Loucy (cell line): ENCODE measurements around the gene RBPJL.

Experiments
- H2AFZ ChIP-seq: fragments of 200-600 bp; sonication (generic); 2 replicates; pipeline ENCODE4 v1.6.0; 2016; ENCODE audit warnings: antibody characterized with exemption, mild to moderate bottlenecking, low read length, moderate library complexity
- H3F3A ChIP-seq: fragments of 200-600 bp; 2 replicates; pipeline ENCODE4 v1.6.0; 2016; ENCODE audit warnings: antibody characterized with exemption, low read depth, mild to moderate bottlenecking
- H3K27me3 ChIP-seq: fragments of 200-600 bp; sonication (generic); 2 replicates; pipeline ENCODE4 v1.6.1; 2014; ENCODE audit warnings: low read length, mild to moderate bottlenecking; ENCODE audit not compliant: insufficient read depth, poor library complexity, severe bottlenecking
- H3K36me3 ChIP-seq: fragments of 200-600 bp; sonication (generic); 2 replicates; pipeline ENCODE4 v1.6.1; 2016; ENCODE audit warnings: low read length; ENCODE audit not compliant: insufficient read depth
- H3K4me1 ChIP-seq: fragments of 200-600 bp; sonication (generic); 2 replicates; pipeline ENCODE4 v1.5.1; 2014; ENCODE audit warnings: low read length, mild to moderate bottlenecking; ENCODE audit not compliant: insufficient read depth, poor library complexity, severe bottlenecking
- H3K4me2 ChIP-seq: fragments of 200-600 bp; sonication (generic); 2 replicates; pipeline ENCODE4 v1.6.0; 2014; ENCODE audit warnings: antibody characterized with exemption, low read length, low read depth, mild to moderate bottlenecking; ENCODE audit not compliant: poor library complexity, severe bottlenecking
- H3K4me3 ChIP-seq: fragments of 200-600 bp; sonication (generic); 2 replicates; pipeline ENCODE4 v1.5.1; 2014; ENCODE audit warnings: low read length, mild to moderate bottlenecking, mixed read lengths; ENCODE audit not compliant: poor library complexity, severe bottlenecking
- H3K79me2 ChIP-seq: fragments of 200-600 bp; sonication (generic); 2 replicates; pipeline ENCODE4 v1.6.1; 2014; ENCODE audit warnings: low read length; ENCODE audit not compliant: insufficient read depth
- H3K9ac ChIP-seq: fragments of 200-600 bp; sonication (generic); 2 replicates; pipeline ENCODE4 v1.6.0; 2014; ENCODE audit warnings: mild to moderate bottlenecking, low read depth, low read length, moderate library complexity; ENCODE audit not compliant: poor library complexity, severe bottlenecking
- H3K9me2 ChIP-seq: fragments of 200-600 bp; sonication (generic); replicated peaks from 2 replicates; pipeline ENCODE4 v1.6.1; 2016; ENCODE audit warnings: low read depth, low read length, mixed read lengths
- H3K9me3 ChIP-seq: fragments of 200-600 bp; sonication (generic); 2 replicates; pipeline ENCODE4 v1.6.1; 2014; ENCODE audit warnings: mild to moderate bottlenecking, antibody characterized with exemption, low read length, low read depth; ENCODE audit not compliant: insufficient read depth
- H4K20me1 ChIP-seq: fragments of 200-600 bp; sonication (generic); 2 replicates; pipeline ENCODE4 v1.6.0; 2014; ENCODE audit warnings: antibody characterized with exemption, low read length, mild to moderate bottlenecking; ENCODE audit not compliant: insufficient read depth, poor library complexity, severe bottlenecking
- EZH2phosphoT487 ChIP-seq: fragments of 200-600 bp; IDR thresholded peaks from 2 replicates; pipeline ENCODE4 v1.6.1; 2018; ENCODE audit warnings: antibody characterized with exemption, mild to moderate bottlenecking, moderate library complexity, borderline replicate concordance
- TF ChIP-seq, protein P1 (sequence below): fragments of 200-600 bp; sonication (generic); conservative IDR thresholded peaks from 2 replicates; pipeline ENCODE4 v1.5.1; 2014; ENCODE audit warnings: mild to moderate bottlenecking, antibody characterized with exemption, low read length

The RBPJL gene, protein sequence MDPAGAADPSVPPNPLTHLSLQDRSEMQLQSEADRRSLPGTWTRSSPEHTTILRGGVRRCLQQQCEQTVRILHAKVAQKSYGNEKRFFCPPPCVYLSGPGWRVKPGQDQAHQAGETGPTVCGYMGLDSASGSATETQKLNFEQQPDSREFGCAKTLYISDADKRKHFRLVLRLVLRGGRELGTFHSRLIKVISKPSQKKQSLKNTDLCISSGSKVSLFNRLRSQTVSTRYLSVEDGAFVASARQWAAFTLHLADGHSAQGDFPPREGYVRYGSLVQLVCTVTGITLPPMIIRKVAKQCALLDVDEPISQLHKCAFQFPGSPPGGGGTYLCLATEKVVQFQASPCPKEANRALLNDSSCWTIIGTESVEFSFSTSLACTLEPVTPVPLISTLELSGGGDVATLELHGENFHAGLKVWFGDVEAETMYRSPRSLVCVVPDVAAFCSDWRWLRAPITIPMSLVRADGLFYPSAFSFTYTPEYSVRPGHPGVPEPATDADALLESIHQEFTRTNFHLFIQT

GRCh38 chr20:45306431-45306982, at the start of gene RBPJL:
TSS of gene RBPJL (plus strand) at chr20:45306840. CDS start at chr20:45306923, 83 bp downstream.
- Histone ChIP-seq H2AFZ (no peak within 1 kb of the TSS), H3K79me2 (no peaks in the 10 kb centered on the region), H3K27me3 (no peaks in the 10 kb centered on the region), H3K9me3 (no peaks in the 10 kb centered on the region), H4K20me1 (no peaks in the 10 kb centered on the region), H3K9me2 (no peaks in the 10 kb centered on the region), H3K36me3 (no peaks in the 10 kb centered on the region), H3K4me2 (no peak within 1 kb of the TSS), H3K9ac (no peak within 1 kb of the TSS), H3K4me1 (no peaks in the 10 kb centered on the region), H3F3A (no peaks in the 10 kb centered on the region), H3K4me3 (no peak within 1 kb of the TSS)
- TF ChIP-seq, protein P1, sequence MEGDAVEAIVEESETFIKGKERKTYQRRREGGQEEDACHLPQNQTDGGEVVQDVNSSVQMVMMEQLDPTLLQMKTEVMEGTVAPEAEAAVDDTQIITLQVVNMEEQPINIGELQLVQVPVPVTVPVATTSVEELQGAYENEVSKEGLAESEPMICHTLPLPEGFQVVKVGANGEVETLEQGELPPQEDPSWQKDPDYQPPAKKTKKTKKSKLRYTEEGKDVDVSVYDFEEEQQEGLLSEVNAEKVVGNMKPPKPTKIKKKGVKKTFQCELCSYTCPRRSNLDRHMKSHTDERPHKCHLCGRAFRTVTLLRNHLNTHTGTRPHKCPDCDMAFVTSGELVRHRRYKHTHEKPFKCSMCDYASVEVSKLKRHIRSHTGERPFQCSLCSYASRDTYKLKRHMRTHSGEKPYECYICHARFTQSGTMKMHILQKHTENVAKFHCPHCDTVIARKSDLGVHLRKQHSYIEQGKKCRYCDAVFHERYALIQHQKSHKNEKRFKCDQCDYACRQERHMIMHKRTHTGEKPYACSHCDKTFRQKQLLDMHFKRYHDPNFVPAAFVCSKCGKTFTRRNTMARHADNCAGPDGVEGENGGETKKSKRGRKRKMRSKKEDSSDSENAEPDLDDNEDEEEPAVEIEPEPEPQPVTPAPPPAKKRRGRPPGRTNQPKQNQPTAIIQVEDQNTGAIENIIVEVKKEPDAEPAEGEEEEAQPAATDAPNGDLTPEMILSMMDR = peak; percentile 62
- no peak for TF ChIP-seq EZH2phosphoT487

DNA sequence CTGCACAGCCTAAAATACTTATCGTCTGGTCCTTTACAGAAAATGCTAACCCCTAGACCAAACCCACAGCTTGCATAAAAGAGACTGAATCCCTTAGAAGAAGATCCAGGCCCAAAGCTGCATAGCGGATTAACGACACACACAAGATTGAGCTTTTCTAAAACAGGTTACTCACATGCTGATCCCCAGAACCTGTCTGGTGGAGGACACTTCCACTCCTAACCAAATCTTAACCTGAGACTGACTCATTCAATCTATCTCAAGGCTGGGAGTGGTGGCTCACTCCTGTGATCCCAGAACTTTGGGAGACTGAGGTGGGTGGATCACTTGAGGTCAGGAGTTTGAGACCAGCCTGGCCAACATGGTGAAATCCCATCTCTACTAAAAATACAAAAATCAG, 49.5 kb upstream of the RBPJL start:
- Histone ChIP-seq H3K36me3 (no peaks in the 10 kb centered on the region), H3K4me3 (no peak overlapping the region), H2AFZ (no peak overlapping the region), H3K79me2 (no peaks in the 10 kb centered on the region), H3K9me3 (no peaks in the 10 kb centered on the region), H4K20me1 (no peaks in the 10 kb centered on the region), H3K4me1 (no peaks in the 10 kb centered on the region), H3K4me2 (no peak overlapping the region), H3K9me2 (no peaks in the 10 kb centered on the region), H3K27me3 (no peaks in the 10 kb centered on the region), H3F3A (no peaks in the 10 kb centered on the region), H3K9ac (no peak overlapping the region)
- no peak for TF ChIP-seq EZH2phosphoT487
- TF ChIP-seq, protein P1 = no peak

- Histone ChIP-seq H3K9me2 (no peaks in the 10 kb centered on the region), H3K9me3 (no peaks in the 10 kb centered on the region), H3F3A (no peaks in the 10 kb centered on the region), H3K4me2 (no peak overlapping the region), H3K79me2 (no peaks in the 10 kb centered on the region), H3K36me3 (no peaks in the 10 kb centered on the region), H4K20me1 (no peaks in the 10 kb centered on the region), H2AFZ (no peak overlapping the region), H3K4me3 (no peak overlapping the region), H3K27me3 (no peaks in the 10 kb centered on the region), H3K9ac (no peak overlapping the region), H3K4me1 (no peaks in the 10 kb centered on the region)
- TF ChIP-seq, protein P1 = no peak
- TF ChIP-seq EZH2phosphoT487 = no peak
Measured at GRCh38 chr20:45257711-45258110, 48.9 kb upstream of the RBPJL start.
